Spleen (tissue), 7 donors: ENCODE data around the gene SEMA5A.
"Not testable (repeated sequence)": the region's sequence is repeated elsewhere in the genome, so short reads cannot be mapped to it uniquely, and the experiment has no call there.

Experiments
- POLR2A ChIP-seq, 3 donors: fragments of 450-650 bp; IDR thresholded peaks; one replicate each; pipeline ENCODE4 v1.5.1; 2017; ENCODE audit warnings: antibody characterized with exemption in 3 of 3, mild to moderate bottlenecking in 1 of 3
- POLR2AphosphoS5 ChIP-seq, 3 donors: sonication (generic); formaldehyde crosslinking; IDR thresholded peaks; one replicate each; pipeline ENCODE4 v1.5.1; 2017; ENCODE audit warnings: antibody characterized with exemption in 3 of 3
- TF ChIP-seq, protein P1 (sequence below), 11 experiments: fragments of 200-600 bp in 7 of 11; fragments of 450-650 bp in 4 of 11; sonication (generic) in 4 of 11; IDR thresholded peaks in 8 of 11; conservative IDR thresholded peaks in 3 of 11; 1 replicate in 7 of 11; 2 replicates in 4 of 11; pipeline versions ENCODE4 v1.4.0 to v1.8.0; 2016 to 2021; ENCODE audit warnings: antibody characterized with exemption in 11 of 11, inconsistent platforms in 4 of 11, mild to moderate bottlenecking in 1 of 11
- donor health status: DM: no; HTN: no; CAD: no; lungs with moderate emphysema.
- donor health status: DM: no; HTN: no; CAD: no.
- donor health status: DM: no; HTN: no; CAD: no.

DNA sequence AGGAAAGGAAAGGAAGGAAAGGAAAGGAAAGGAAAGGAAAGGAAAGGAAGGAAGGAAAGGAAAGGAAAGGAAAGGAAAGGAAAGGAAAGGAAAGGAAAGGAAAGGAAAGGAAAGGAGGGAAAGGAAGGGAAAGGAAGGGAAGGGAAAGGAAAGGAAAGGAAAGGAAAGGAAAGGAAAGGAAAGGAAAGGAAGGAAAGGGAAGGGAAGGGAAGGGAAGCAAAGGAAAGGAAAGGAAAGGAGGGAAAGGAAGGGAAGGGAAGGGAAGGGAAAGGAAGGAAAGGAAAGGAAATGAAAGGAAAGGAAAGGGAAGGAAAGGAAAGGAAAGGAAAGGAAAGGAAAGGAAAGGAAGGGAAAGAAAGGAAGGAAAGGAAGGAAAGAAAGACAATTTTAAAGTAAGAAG, 192.8 kb downstream of the SEMA5A start:
- TF ChIP-seq POLR2A, POLR2AphosphoS5 (IDR thresholded peaks at IDR 0.05): not testable (repeated sequence)
- TF ChIP-seq, protein P1, sequence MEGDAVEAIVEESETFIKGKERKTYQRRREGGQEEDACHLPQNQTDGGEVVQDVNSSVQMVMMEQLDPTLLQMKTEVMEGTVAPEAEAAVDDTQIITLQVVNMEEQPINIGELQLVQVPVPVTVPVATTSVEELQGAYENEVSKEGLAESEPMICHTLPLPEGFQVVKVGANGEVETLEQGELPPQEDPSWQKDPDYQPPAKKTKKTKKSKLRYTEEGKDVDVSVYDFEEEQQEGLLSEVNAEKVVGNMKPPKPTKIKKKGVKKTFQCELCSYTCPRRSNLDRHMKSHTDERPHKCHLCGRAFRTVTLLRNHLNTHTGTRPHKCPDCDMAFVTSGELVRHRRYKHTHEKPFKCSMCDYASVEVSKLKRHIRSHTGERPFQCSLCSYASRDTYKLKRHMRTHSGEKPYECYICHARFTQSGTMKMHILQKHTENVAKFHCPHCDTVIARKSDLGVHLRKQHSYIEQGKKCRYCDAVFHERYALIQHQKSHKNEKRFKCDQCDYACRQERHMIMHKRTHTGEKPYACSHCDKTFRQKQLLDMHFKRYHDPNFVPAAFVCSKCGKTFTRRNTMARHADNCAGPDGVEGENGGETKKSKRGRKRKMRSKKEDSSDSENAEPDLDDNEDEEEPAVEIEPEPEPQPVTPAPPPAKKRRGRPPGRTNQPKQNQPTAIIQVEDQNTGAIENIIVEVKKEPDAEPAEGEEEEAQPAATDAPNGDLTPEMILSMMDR (IDR thresholded peaks at IDR 0.05 in 8 of 11, conservative IDR thresholded peaks at IDR 0.05 in 3 of 11) = not testable (repeated sequence)
